Gastrocnemius medialis (tissue), 4 donors: ENCODE measurements around the gene CD79B.

ENCODE experiments used
- CTCF ChIP-seq, 5 experiments: fragments of 450-650 bp in 3 of 5; fragments of 200-600 bp in 2 of 5; sonication (generic) in 2 of 5; IDR thresholded peaks in 4 of 5; conservative IDR thresholded peaks in 1 of 5; 1 replicate in 4 of 5; 2 replicates in 1 of 5; pipeline ENCODE4 v1.5.1; 2016 to 2019; ENCODE audit warnings: antibody characterized with exemption in 5 of 5, mild to moderate bottlenecking in 3 of 5, moderate library complexity in 3 of 5
- POLR2A ChIP-seq, 2 donors: fragments of 450-650 bp; IDR thresholded peaks; one replicate each; pipeline ENCODE4 v1.6.1; 2017; ENCODE audit warnings: antibody characterized with exemption in 2 of 2, mild to moderate bottlenecking in 2 of 2, moderate library complexity in 2 of 2

GRCh38 chr17:63948521-63948920 lies 16.4 kb upstream of the CD79B start:
- TF ChIP-seq CTCF (IDR thresholded peaks at IDR 0.05 in 4 of 5, conservative IDR thresholded peaks at IDR 0.05 in 1 of 5), result no peak
- no peak for TF ChIP-seq POLR2A (IDR thresholded peaks at IDR 0.05)
